GM19324 (cell line): ENCODE data around the gene TFR2.

ENCODE experiments used
- ATAC-seq: cut with Tn5 transposase; IDR thresholded peaks from one replicate; pipeline ENCODE4 v1.9.1; 2021; ENCODE audit warnings: mild to moderate bottlenecking, moderate library complexity; ENCODE audit not compliant: unreplicated experiment, low FRiP score

The TFR2 gene

DNA sequence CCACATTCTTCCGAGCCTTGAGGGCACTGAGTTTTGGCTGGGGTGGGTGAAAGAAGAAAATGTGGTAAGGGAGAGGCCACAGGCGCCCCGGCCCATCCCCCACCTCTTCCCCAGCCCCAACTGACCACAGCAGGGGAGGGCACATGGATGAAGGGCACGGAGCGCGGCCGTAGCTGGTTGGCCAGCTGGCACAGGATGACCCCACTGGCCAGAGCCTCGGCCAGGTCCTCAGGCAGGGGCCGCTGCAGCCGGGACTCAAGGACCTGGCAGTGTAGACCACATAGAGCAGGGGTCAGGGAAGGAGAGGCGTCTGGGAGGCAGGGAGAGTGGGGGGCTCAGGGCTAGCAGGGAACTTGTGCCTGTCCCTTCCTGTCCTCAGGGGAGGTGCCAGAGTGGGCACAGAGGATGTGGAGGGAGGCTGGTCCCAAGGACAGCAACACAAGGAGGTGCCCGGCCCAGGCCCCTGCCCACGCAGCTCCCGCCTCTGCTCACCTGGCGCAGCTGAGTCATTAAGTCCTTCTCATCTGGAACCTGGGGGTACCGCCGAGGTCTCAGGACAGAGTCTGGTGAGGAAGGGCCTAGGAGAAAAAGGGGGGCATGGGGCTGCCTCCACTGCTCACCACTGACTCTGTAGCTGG is 65.5 kb downstream of the TFR2 start:
- no peak for ATAC-seq

DNA sequence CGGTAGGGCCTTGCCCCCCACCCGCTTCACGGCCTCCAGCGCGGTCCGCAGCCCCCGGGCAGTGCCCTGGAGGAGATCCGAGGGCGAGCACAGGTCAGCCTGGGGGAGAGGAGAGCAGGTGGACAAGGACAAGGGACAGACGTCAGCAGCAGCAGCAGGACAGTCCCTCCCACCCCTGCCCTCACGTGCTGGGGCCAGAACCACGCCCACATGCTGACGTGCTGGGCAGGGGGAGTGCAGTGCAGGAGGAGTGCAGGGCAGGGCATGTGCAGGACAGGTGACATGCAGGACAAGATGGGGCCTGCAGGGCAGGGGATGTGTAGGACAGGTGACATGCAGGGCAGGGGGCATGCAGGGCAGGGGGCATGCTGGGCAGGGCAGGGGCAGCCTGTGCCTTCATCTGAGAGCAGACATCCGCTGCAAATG is 66.1 kb downstream of the TFR2 start:
- no peak for ATAC-seq

DNA sequence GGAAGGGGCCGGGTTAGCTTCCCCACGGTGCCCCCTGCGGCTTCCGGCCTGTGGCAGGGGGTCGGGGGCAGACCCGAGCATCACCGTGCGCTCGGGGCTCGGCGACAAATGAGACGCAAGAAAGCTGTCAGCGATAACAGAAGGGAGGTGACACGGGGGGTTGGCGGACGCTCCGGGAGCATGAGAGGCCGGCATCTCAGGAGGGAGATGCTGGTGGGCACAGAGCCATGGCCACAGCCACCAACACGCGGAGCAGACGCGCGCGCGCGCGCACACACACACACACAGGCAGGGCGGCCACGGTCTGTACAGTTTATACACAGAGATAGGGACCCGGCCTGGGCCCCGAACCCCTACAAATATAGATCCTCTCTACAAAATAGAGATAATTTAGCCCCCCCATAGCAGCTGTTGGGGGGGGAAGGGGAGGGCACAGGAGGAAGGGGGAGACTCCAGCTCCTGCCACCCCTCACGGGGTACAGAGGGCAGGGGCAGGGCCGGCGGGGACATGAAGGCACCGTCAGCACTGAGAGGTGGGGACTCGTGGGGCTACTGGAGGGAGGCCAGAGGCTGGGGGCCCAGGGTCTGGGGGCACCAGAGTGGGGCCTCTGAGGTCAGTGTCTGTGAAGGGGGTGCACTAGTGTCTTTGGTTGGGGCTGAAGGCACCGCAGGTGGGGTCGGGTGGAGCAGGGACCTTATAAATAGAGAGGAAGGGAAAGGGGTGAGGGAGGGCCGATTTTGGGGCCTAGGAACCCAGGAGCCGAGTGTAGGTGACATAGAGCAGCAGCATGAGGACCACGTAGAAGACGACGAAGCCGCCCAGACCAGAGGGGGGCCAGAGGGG is 66.8 kb downstream of the TFR2 start:
- ATAC-seq = no peak

DNA sequence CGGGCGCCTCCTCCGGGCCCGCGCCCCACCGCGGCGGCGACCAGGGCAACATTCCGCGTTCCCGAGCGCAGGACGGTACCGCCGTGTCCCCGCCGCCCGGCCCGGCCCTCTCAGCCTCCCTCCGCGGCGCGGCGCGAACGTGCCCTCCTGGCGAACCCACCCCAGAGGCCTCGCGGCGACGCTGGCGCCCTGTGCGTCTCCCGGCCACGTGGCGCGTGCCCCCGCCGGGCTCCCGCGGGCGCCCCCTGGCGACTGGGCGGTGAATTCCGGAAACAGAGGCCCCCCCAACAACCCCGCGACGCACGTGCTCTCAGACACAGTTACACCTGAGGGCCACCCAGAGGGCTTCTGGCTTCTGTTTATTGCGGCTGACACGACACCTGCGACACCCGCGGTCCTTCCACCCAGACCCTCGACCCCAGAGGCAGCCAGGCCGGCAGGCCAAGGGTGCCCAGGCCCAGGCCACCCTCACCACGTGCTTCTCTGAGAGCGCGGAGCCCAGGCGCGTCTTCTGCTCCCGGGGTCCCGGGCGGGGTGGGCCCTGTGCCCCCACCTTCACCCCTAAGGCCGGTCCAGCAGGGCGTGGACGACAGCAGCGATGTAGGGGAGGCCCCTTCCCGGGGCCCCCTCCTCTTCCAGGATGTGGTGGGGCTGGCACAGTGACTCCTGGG is 67.5 kb downstream of the TFR2 start, which contains the start of gene SAP25:
TSS of gene SAP25 (minus strand) at position 210 of the 671 bp plus-strand sequence. CDS start at position 52, 158 bp downstream.
- ATAC-seq = no peak

DNA sequence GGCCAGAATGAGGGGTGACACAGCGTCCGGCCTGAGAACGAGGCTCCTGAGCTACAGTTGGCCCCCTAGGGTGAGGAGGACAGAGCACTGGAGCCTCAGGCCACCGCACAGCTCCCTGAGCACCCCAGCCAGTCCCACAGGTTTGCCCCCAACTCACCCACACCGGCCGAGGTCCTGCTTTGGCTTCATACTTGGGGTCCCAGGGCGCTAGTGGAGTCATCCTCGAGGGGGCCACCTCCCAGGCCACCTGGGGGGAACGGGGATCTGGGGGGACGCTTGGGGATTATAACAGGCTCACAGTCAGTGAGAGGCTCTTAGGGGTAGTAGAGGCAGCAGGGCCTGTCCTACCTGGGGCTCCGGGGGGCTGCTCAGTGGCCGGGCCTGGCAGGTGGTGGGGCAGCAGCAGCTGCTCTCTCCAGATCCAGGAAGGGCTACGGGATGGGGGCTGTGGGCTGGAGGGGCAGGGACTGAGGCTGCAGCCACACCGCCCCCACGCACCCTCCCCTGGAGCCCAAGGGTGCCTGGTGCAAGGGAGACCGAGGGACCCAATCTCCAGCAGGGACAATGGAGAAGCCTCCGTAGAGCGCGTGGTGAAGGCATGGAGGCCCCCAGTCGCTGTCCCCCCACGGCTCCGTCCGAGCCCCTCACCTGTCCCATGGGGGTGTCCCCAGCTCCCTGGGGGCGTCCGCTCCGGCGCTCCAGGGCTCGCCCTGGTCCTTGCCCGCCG is 68.2 kb downstream of the TFR2 start:
- no peak for ATAC-seq

DNA sequence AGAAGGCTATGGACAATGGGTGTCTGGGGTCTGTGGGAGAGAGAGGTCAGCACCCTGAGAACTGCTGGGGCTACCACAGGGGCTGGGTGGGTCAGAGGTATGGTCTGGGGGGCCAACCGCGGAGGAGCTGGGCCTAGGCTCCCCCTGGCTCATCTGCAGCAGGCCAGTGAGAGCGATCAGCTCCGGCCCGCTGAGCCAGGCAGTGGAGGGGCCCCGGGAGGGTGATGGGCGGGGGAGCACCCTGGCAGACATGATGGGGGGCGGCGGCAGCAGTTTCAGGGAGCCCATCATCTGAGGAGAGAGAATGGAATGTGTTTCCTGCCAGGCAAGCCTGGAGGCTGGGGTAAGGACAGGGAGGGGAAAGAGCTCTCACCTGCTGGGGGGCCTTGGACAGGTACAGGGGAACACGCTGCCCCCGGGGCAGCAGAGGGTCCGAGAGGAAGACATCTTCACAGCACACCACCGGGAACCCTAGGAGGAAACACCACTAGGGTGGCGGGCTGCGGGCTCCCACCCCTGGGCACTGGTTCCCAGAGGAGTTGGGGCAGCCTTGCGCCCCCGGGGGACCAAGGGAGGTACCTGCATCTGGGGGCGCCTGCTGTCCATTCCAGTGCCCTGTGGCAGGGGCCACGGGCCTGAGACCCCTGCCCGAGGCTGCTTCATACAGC is 68.9 kb downstream of the TFR2 start:
- no peak for ATAC-seq

DNA sequence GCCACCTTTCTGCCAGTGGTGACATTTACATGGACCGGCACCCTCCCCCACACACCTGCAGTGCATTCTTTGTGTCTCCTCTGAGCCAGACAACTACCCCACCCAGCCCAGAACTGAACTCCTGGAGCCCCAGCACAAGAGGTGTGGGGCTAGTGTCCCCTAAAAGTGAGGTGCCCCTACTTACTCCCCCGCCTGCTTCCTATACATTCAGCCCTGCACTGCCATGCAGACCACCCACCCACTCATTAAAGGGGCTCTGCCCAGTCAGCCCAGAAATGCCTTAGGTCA is 69.6 kb downstream of the TFR2 start:
- ATAC-seq = no peak

DNA sequence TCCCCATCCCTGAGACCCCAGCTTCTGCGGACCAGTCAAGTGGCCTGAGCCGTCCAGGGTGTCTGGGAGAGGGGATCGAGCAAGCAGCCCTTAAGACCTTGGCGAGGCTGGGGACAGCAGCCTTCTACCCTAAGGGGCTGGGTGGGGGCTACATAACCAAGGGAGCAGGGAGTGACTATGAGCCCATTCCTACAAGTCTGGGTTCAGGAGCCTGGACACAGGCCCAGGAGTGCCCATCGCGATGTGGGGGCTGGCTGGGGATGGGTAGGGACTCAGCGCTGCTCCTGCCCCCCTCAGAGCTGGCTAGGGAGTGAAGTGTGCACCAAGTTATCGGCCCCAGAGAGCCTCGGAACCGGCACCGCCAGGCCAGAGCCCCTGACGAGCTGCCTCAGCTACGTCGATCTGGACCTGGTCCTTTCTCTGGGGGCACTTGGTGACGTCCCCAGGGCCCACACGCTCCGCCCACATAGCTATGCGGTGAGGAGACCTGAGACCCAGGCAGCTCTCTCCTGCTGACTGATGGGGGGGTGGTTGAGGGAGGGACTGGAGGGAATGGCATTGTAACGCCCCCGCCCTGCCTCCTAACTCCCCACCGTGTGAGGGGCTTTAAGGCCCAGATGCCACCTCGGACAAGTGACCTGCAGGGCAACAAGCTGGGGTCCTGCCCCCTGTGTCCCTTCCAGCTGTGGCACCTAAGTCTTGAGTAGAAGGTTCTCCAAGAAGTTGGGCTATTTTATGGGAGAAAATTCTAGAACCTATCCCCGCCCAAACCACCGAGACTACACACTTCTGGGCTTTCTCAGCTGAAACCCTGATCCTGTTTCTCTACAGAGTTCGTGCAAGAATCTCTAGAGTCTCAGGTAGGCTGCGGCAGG is 70.2 kb downstream of the TFR2 start:
- ATAC-seq = no peak
